HepG2 (cell line): ENCODE results near the gene ZNF79. TPM values are rescaled to one million over a fixed set of nuclear protein-coding genes. Genes with fewer than 3 reads are reported as not detected.

Experiments used
- ATAC-seq: fragments of 200-7000 bp; cut with Tn5 transposase; 3 replicates; pipeline ENCODE4 v1.9.1; 2020; ENCODE audit warnings: mild to moderate bottlenecking, moderate library complexity
- BruUV-seq: library from RNA; stranded (reverse); fragments of 400-500 nt; replicated peaks from 2 replicates; lab custom pipeline; 2021; lab: Mats Ljungman, UMichigan
- CTCF ChIA-PET: fragments of 300-600 bp; formaldehyde crosslinking; extraction: SDS; loops from one replicate; lab custom pipeline; 2021; ENCODE audit warnings: low total read pairs, inconsistent platforms, low intra/inter-chr PET ratio; lab: Yijun Ruan, JAX
- POLR2A ChIA-PET: fragments of 350-600 bp; sonication (Branson Sonifier 250); formaldehyde crosslinking; loops from one replicate; lab custom pipeline; 2020; ENCODE audit warnings: antibody characterized with exemption, inconsistent platforms; lab: Yijun Ruan, JAX
- DNase-seq: peaks from one replicate; pipeline ENCODE4 v3.0.0-alpha.2; 2015; ENCODE audit warnings: low spot score
- FAIRE-seq: peaks from 3 replicates; lab custom pipeline; 2011; peaks lifted over from hg19 to GRCh38; lab: Jason Lieb, UNC
- H2AFZ ChIP-seq: one replicate; pipeline ENCODE4 v1.6.1; 2011; ENCODE audit warnings: low read length, inconsistent platforms
- H3K27ac ChIP-seq: fragments of 300-600 bp; 3 replicates; pipeline ENCODE4 v1.8.0; 2011; ENCODE audit warnings: mixed run types, mild to moderate bottlenecking, mixed read lengths, low read length, inconsistent platforms; ENCODE audit not compliant: insufficient read depth; ENCODE audit errors: extremely low read length
- H3K27me3 ChIP-seq, 2 experiments: fragments of 200-600 bp in 1 of 2; 2 replicates in 1 of 2; 3 replicates in 1 of 2; pipeline versions ENCODE4 v1.6.0 to v1.8.0; 2011; ENCODE audit warnings: low read length in 2 of 2, mild to moderate bottlenecking in 2 of 2, moderate library complexity in 2 of 2, inconsistent platforms in 1 of 2; ENCODE audit not compliant: insufficient read depth in 2 of 2, control insufficient read depth in 1 of 2
- H3K36me3 ChIP-seq, 2 experiments: fragments of 200-600 bp in 1 of 2; replicated peaks in 1 of 2; 2 replicates in 1 of 2; 3 replicates in 1 of 2; pipeline versions ENCODE4 v1.5.1 to v1.8.0; 2011; ENCODE audit warnings: low read length in 2 of 2, inconsistent platforms in 1 of 2; ENCODE audit not compliant: insufficient read depth in 2 of 2, control insufficient read depth in 1 of 2
- H3K4me1 ChIP-seq: 2 replicates; pipeline ENCODE4 v1.5.1; 2012; ENCODE audit warnings: low read length, inconsistent platforms; ENCODE audit not compliant: insufficient read depth
- H3K4me2 ChIP-seq: 2 replicates; pipeline ENCODE4 v1.6.0; 2011; ENCODE audit warnings: low read depth, low read length, inconsistent platforms
- H3K4me3 ChIP-seq, 3 experiments: fragments of 200-600 bp in 1 of 3; sonication (generic), shearing (Covaris generic) in 1 of 3; replicated peaks in 1 of 3; 2 replicates each; pipeline ENCODE4 v1.5.1; 2011 to 2016; ENCODE audit warnings: low read length in 3 of 3, inconsistent platforms in 2 of 3, low read depth in 2 of 3, mild to moderate bottlenecking in 2 of 3, control low read depth in 1 of 3, mixed read lengths in 1 of 3; ENCODE audit not compliant: insufficient read depth in 1 of 3
- H3K79me2 ChIP-seq: one replicate; pipeline ENCODE4 v1.6.1; 2011; ENCODE audit warnings: low read length, inconsistent platforms; ENCODE audit not compliant: insufficient read depth
- H3K9ac ChIP-seq: 2 replicates; pipeline ENCODE4 v1.6.0; 2011; ENCODE audit warnings: mild to moderate bottlenecking, low read depth, low read length, inconsistent platforms; ENCODE audit not compliant: insufficient read depth
- H3K9me3 ChIP-seq: 2 replicates; pipeline ENCODE4 v1.5.1; 2012; ENCODE audit warnings: mild to moderate bottlenecking, low read length
- H4K20me1 ChIP-seq: 2 replicates; pipeline ENCODE4 v1.6.0; 2011; ENCODE audit warnings: inconsistent platforms, mild to moderate bottlenecking, low read length, moderate library complexity; ENCODE audit not compliant: insufficient read depth
- ELF4 ChIP-seq: sonication (generic); formaldehyde crosslinking; IDR thresholded peaks from 2 replicates; pipeline ENCODE4 v1.5.0; 2020; ENCODE audit warnings: missing genetic modification reagents, mild to moderate bottlenecking, moderate library complexity, borderline replicate concordance
- IKZF1 ChIP-seq: fragments of 450-650 bp; IDR thresholded peaks from 2 replicates; pipeline ENCODE4 v1.7.1; 2016
- KDM1A ChIP-seq: IDR thresholded peaks from 2 replicates; pipeline ENCODE4 v1.6.1; 2016; ENCODE audit warnings: missing compliant biosample characterization
- KLF12 ChIP-seq: sonication (generic); formaldehyde crosslinking; IDR thresholded peaks from 2 replicates; pipeline ENCODE4 v1.4.0; 2020; ENCODE audit warnings: missing genetic modification reagents, borderline replicate concordance
- RBM22 ChIP-seq: fragments of 200-400 bp; formaldehyde crosslinking; optimal IDR thresholded peaks from 2 replicates; pipeline ENCODE3; 2017; ENCODE audit warnings: mild to moderate bottlenecking, low read length, moderate library complexity
- SOX5 ChIP-seq: IDR thresholded peaks from 2 replicates; pipeline ENCODE4 v1.6.1; 2016; ENCODE audit warnings: borderline replicate concordance
- ZC3H4 ChIP-seq: sonication (generic); formaldehyde crosslinking; IDR thresholded peaks from 2 replicates; pipeline ENCODE4 v1.4.0; 2020; ENCODE audit warnings: missing genetic modification reagents, borderline replicate concordance
- ZNF282 ChIP-seq: fragments of 450-650 bp; IDR thresholded peaks from 2 replicates; pipeline ENCODE4 v1.6.1; 2018; ENCODE audit not compliant: partially characterized antibody
- ZNF629 ChIP-seq: sonication (generic); formaldehyde crosslinking; conservative IDR thresholded peaks from 2 replicates; pipeline ENCODE4 v1.5.0; 2020; ENCODE audit warnings: missing genetic modification reagents
- WGBS: methylation state at CpG from one replicate; pipeline ENCODE4 v1.1.6; 2017; ENCODE audit warnings: low lambda C conversion rate; 5-methylcytosine and 5-hydroxymethylcytosine counted together
- in situ Hi-C: cut with HindIII; loops from 2 replicates; pipeline ENCODE4 v1.10.0; 2017; ENCODE audit warnings: low pct_unique_long_range_greater_than_20kb; ENCODE audit not compliant: extremely low pct_ligation_motif_present
- intact Hi-C: fragments of 100-400 bp; cut with micrococcal nuclease; formaldehyde crosslinking; loops from one replicate; pipeline ENCODE4 v1.10.0; 2022; ENCODE audit not compliant: unreplicated experiment
- polyA plus RNA-seq, 8 experiments: library from polyadenylated mRNA; depleted of rRNA in 3 of 8; stranded (reverse) in 7 of 8; unstranded in 1 of 8; fragments of >200 nt; fragmentation: Illumina TruSeq in 4 of 8; extraction: Trizol in 4 of 8; gene quantifications; 2 replicates each; pipeline versions ENCODE4 v1.2.1 to v1.2.3, GENCODE V29; 2011 to 2016; ENCODE audit warnings: low read depth in 4 of 8, missing spikeins in 1 of 8, mixed read lengths in 1 of 8; ENCODE audit not compliant: insufficient read depth in 1 of 8
- total RNA-seq, 5 experiments: library from RNA; depleted of rRNA; stranded (reverse); fragments of >200 nt; fragmentation: Illumina TruSeq; extraction: Trizol; gene quantifications; 2 replicates each; pipeline ENCODE4 v1.2.3, GENCODE V29; 2016; ENCODE audit warnings: low read depth in 1 of 5
- TF ChIP-seq, protein P1 (sequence below): sonication (generic); formaldehyde crosslinking; IDR thresholded peaks from 2 replicates; pipeline ENCODE4 v1.5.0; 2020; ENCODE audit warnings: mild to moderate bottlenecking, low read depth, missing genetic modification reagents, borderline replicate concordance
- TF ChIP-seq, protein P2 (sequence below): sonication (generic); formaldehyde crosslinking; IDR thresholded peaks from one replicate; pipeline ENCODE4 v1.5.1; 2020; ENCODE audit warnings: mild to moderate bottlenecking, missing genetic modification reagents; ENCODE audit errors: not compliant biosample characterization

The ZNF79 gene
- total and polyA plus RNA-seq, 2 of the 13 experiments (the other 11 are each of a cell fraction or from before 2014, with no cell fraction given) = 3.7 to 8.1 TPM

DNA sequence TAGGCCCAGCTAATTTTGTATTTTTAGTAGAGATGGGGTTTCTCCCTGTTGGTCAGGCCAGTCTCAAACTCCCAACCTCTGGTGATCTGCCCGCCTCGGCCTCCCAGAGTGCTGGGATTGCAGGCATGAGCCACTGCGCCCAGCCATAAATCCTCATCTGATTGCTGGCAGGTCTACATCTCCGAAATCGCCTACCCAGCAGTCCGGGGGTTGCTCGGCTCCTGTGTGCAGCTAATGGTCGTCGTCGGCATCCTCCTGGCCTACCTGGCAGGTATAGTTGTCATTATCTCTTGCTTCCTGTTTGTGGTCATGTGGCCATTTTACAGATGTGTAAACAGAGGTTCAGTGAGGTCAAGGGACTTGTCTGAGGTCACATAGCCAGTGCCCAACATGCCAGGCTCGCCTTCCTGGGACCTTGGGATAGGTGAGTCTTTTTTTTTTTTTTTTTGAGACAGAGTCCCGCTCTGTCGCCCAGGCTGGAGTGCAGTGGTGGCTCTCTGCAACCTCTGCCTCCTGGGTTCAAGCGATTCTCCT, 24.4 kb upstream of the ZNF79 start:
- in situ Hi-C loops = loop anchor here (5.0 kb wide), 2 partner anchors 38 to 188 kb away; no protein-coding TSS in a partner anchor
- ATAC-seq (no peak), FAIRE-seq (no peak), DNase-seq (no peak)
- Histone ChIP-seq H3K27me3 (no peaks in the 10 kb centered on the region), H3K9ac (no peak overlapping the region), H3K4me2 (no peak overlapping the region), H3K4me1 (peaks cover 44% of the 10 kb centered on the region), H2AFZ (no peak overlapping the region), H3K4me3 (no peak overlapping the region), H3K79me2 (peaks cover 27% of the 10 kb centered on the region), H3K27ac (no peak overlapping the region), H3K9me3 (no peaks in the 10 kb centered on the region), H4K20me1 (peaks cover 10% of the 10 kb centered on the region; the same call in 1 of the 2 replicates), H3K36me3 (peaks cover 20 to 46% of the 10 kb centered on the region in 2 experiments; a peak in 4 of 5 replicates)
- BruUV-seq = no TSS peak
- intact Hi-C loops = loop anchor here (5.0 to 10.0 kb wide), 2 partner anchors 55 to 93 kb away; no protein-coding TSS in a partner anchor
- WGBS = 92% methylated on average over 14 of the region's 14 CpGs
- CTCF ChIA-PET = interaction anchor here (0.8 kb wide), 1 partner anchor 39 kb away, joined by 4 read pairs; no protein-coding TSS in a partner anchor
- TF ChIP-seq, protein P1, sequence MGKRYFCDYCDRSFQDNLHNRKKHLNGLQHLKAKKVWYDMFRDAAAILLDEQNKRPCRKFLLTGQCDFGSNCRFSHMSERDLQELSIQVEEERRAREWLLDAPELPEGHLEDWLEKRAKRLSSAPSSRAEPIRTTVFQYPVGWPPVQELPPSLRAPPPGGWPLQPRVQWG (CRISPR knock-in tag) = no peak
- TF ChIP-seq ZC3H4 (CRISPR knock-in tag) = no peak
- no peak for TF ChIP-seq KLF12 (CRISPR knock-in tag)
- TF ChIP-seq KDM1A (CRISPR knock-in tag) = 0 out of 2 replicates have a peak, but pooled peaks have one; percentile 20
- TF ChIP-seq RBM22 = peak; percentile 21
- no peak for TF ChIP-seq IKZF1
- TF ChIP-seq, protein P2, sequence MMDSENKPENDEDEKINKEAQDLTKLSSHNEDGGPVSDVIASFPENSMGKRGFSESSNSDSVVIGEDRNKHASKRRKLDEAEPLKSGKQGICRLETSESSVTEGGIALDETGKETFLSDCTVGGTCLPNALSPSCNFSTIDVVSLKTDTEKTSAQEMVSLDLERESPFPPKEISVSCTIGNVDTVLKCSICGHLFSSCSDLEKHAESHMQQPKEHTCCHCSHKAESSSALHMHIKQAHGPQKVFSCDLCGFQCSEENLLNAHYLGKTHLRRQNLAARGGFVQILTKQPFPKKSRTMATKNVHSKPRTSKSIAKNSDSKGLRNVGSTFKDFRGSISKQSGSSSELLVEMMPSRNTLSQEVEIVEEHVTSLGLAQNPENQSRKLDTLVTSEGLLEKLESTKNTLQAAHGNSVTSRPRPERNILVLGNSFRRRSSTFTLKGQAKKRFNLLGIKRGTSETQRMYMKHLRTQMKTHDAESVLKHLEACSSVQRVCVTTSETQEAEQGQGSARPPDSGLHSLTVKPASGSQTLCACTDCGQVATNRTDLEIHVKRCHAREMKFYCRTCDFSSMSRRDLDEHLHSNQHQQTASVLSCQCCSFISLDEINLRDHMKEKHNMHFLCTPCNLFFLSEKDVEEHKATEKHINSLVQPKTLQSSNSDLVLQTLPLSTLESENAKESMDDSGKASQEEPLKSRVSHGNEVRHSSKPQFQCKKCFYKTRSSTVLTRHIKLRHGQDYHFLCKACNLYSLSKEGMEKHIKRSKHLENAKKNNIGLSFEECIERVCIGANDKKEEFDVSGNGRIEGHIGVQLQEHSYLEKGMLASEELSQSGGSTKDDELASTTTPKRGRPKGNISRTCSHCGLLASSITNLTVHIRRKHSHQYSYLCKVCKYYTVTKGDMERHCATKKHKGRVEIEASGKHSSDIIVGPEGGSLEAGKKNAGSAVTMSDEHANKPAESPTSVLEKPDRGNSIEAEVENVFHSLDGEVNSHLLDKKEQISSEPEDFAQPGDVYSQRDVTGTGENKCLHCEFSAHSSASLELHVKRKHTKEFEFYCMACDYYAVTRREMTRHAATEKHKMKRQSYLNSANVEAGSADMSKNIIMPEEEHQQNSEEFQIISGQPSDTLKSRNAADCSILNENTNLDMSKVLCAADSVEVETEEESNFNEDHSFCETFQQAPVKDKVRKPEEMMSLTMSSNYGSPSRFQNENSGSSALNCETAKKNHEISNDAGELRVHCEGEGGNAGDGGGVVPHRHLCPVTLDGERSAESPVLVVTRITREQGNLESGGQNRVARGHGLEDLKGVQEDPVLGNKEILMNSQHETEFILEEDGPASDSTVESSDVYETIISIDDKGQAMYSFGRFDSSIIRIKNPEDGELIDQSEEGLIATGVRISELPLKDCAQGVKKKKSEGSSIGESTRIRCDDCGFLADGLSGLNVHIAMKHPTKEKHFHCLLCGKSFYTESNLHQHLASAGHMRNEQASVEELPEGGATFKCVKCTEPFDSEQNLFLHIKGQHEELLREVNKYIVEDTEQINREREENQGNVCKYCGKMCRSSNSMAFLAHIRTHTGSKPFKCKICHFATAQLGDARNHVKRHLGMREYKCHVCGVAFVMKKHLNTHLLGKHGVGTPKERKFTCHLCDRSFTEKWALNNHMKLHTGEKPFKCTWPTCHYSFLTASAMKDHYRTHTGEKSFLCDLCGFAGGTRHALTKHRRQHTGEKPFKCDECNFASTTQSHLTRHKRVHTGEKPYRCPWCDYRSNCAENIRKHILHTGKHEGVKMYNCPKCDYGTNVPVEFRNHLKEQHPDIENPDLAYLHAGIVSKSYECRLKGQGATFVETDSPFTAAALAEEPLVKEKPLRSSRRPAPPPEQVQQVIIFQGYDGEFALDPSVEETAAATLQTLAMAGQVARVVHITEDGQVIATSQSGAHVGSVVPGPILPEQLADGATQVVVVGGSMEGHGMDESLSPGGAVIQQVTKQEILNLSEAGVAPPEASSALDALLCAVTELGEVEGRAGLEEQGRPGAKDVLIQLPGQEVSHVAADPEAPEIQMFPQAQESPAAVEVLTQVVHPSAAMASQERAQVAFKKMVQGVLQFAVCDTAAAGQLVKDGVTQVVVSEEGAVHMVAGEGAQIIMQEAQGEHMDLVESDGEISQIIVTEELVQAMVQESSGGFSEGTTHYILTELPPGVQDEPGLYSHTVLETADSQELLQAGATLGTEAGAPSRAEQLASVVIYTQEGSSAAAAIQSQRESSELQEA (CRISPR knock-in tag) = no peak
- no peak for TF ChIP-seq SOX5 (CRISPR knock-in tag)
- no peak for TF ChIP-seq ZNF282
- no peak for TF ChIP-seq ELF4 (CRISPR knock-in tag)
- TF ChIP-seq ZNF629 (CRISPR knock-in tag) = peak; percentile 87
- POLR2A ChIA-PET = interaction anchor here (0.8 to 5.4 kb wide), 4 partner anchors 11 to 175 kb away, joined by 3 to 159 read pairs (median 5); partner anchors contain the start of gene ZNF79
